NCI-H2107 treated with DMSO at 0.1 percent for 48 hours (cell line): Measurements from ENCODE around the gene HTR4.

Experiments used
- DNase-seq: peaks from one replicate; lab custom pipeline; 2025; ENCODE audit not compliant: unreplicated experiment; lab: John Stamatoyannopoulos, UW

The HTR4 gene

DNA sequence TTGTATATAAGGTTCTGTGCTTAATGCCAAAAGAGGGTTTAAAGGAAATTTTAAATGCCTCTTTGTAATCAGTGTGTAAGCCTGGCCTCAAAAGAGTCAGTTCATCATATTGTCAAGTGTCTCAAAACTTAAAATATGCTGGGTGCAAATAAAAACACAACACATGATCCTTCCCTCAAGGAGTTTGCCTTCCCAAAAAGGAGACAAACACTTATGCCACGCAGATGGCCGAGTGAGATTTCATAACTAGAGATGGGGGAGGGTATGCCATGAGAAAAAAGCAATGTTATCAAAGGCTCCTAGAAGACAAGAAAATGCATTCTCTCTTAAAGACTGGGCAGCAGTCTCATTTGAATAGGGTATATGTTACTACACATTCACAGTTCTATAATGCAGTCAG, 215.4 kb downstream of the HTR4 start:
- DNase-seq = no peak

DNA sequence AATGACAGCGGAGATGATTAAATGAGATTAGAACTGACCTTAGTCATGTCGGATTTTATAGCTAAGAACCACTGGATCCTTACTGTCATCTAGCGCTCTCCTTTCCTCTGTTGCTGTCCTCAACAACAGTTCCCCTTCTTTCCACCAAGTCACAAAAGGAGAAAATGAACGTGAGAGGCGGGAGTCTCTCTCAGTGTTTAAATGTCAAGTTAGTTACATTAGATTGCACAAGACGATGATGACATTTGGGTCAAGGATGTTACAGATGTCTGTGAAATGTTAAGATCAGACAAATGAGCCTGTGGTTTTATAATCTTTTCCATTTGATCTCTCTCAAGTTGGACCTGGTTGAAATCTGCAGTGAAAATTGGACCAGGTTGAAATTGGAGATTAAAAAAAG, 217.1 kb downstream of the HTR4 start:
- no peak for DNase-seq

GRCh38 chr5:148436029-148436428, 218.3 kb downstream of the HTR4 start:
- no peak for DNase-seq

DNA sequence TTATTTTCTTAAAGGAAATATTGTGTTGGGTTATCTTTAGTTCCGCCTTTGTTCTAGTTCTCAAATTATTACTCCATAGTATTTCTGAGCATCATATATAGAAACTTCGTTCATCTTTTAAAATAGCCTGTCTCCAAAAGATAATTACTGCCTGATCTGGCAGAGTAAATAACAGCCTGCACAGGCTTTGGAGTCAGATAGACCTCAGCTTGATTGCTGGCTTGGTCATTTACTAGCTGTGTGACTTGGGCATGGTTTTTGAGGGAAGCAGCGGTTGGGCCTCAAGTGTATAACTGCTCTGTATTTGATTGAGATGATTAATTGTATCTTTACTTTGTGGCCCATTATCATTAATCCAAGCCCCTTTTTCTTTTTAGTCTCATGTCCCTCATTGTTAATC, 220.5 kb downstream of the HTR4 start:
- no peak for DNase-seq
